Testis (tissue), 3 donors: ENCODE results near the gene C13orf46. TPM values are rescaled to one million over a fixed set of nuclear protein-coding genes. Genes with fewer than 3 reads are reported as not detected.

Experiments used
- DNase-seq: peaks from one replicate; pipeline ENCODE4 v3.0.0-alpha.2; 2019
- H3K27ac ChIP-seq, 2 donors: fragments of 200-600 bp; sonication (generic); one replicate each; pipeline ENCODE4 v1.5.1; 2019
- H3K27me3 ChIP-seq: fragments of 200-600 bp; sonication (generic); one replicate; pipeline ENCODE4 v1.5.1; 2019
- H3K36me3 ChIP-seq: fragments of 200-600 bp; sonication (generic); one replicate; pipeline ENCODE4 v1.5.1; 2017; ENCODE audit warnings: low read depth; ENCODE audit errors: missing control alignments
- H3K4me1 ChIP-seq: fragments of 200-600 bp; sonication (generic); one replicate; pipeline ENCODE4 v1.5.1; 2019
- H3K4me3 ChIP-seq, 2 donors: fragments of 200-600 bp; sonication (generic); one replicate each; pipeline ENCODE4 v1.5.1; 2017 to 2019
- H3K9me3 ChIP-seq: fragments of 200-600 bp; sonication (generic); one replicate; pipeline ENCODE4 v1.5.1; 2017
- CTCF ChIP-seq, 3 experiments: fragments of 450-650 bp in 2 of 3; fragments of 200-600 bp in 1 of 3; sonication (generic) in 1 of 3; IDR thresholded peaks; one replicate each; pipeline ENCODE4 v1.5.1; 2016 to 2019; ENCODE audit warnings: antibody characterized with exemption in 3 of 3, mild to moderate bottlenecking in 2 of 3, moderate library complexity in 1 of 3
- POLR2A ChIP-seq: fragments of 450-650 bp; IDR thresholded peaks from one replicate; pipeline ENCODE4 v1.6.1; 2017; ENCODE audit warnings: antibody characterized with exemption, mild to moderate bottlenecking, moderate library complexity
- WGBS, 2 donors: methylation state at CpG; one replicate each; pipeline ENCODE4 v1.1.5; 2018; 5-methylcytosine and 5-hydroxymethylcytosine counted together
- intact Hi-C: fragments of 100-400 bp; cut with DNase I; formaldehyde crosslinking; loops from one replicate; pipeline ENCODE4 v1.15.1; 2023; ENCODE audit warnings: low total_unique reads
- polyA plus RNA-seq: library from polyadenylated mRNA; stranded (reverse); fragments of 350-450 nt; fragmentation: Illumina TruSeq; extraction: RNeasy Lipid Tissue Mini Kit (QIAGEN cat#74804); gene quantifications from one replicate; pipeline ENCODE4 v1.2.3, GENCODE V29; 2014; ENCODE audit warnings: low read depth, low replicate concordance; ENCODE audit not compliant: insufficient read depth
- total RNA-seq, 2 donors: library from RNA; depleted of rRNA; stranded (reverse); fragments of >200 nt; gene quantifications; one replicate each; pipeline ENCODE4 v1.2.3, GENCODE V29; 2016

C13orf46 gene
- total and polyA plus RNA-seq, 3 donors from 2014 or later: 2.9 to 28.4 (median 5.5) TPM

- no peak for TF ChIP-seq CTCF (IDR thresholded peaks at IDR 0.05)
- no peak for TF ChIP-seq POLR2A
- no peak overlapping the region for H3K4me3 ChIP-seq
- H3K27me3 ChIP-seq: no peaks in the 10 kb centered on the region
- H3K9me3 ChIP-seq: no peaks in the 10 kb centered on the region
- WGBS, 2 donors: 91 to 97% methylated on average over 12 of the region's 12 CpGs
- no peaks in the 10 kb centered on the region for H3K4me1 ChIP-seq
- no peak for DNase-seq
- intact Hi-C loops: no loop called here
- no peaks in the 10 kb centered on the region for H3K36me3 ChIP-seq
- no peak overlapping the region for H3K27ac ChIP-seq
Observed at GRCh38 chr13:113980489-113981064, 6.7 kb upstream of the C13orf46 start.

- Histone ChIP-seq H3K36me3 (no peaks in the 10 kb centered on the region), H3K27me3 (no peaks in the 10 kb centered on the region), H3K4me3 (no peak overlapping the region), H3K27ac (no peak overlapping the region), H3K9me3 (no peaks in the 10 kb centered on the region), H3K4me1 (no peaks in the 10 kb centered on the region)
- WGBS, 2 donors: 82 to 88% methylated on average over 19 to 20 of the region's 20 CpGs
- TF ChIP-seq POLR2A (no peak), CTCF (IDR thresholded peaks at IDR 0.05) (no peak)
- DNase-seq: no peak
- intact Hi-C loops: no loop called here
Observed at GRCh38 chr13:113979791-113980471, 6.1 kb upstream of the C13orf46 start.

GRCh38 chr13:113978741-113979481, 5.0 kb upstream of the C13orf46 start:
- H3K4me3 ChIP-seq: no peak overlapping the region
- no peaks in the 10 kb centered on the region for H3K4me1 ChIP-seq
- no peak overlapping the region for H3K27ac ChIP-seq
- DNase-seq: no peak
- WGBS, 2 donors: 90 to 94% methylated on average over 24 to 41 of the region's 41 CpGs
- intact Hi-C loops: no loop called here
- H3K36me3 ChIP-seq: no peaks in the 10 kb centered on the region
- no peaks in the 10 kb centered on the region for H3K9me3 ChIP-seq
- H3K27me3 ChIP-seq: no peaks in the 10 kb centered on the region
- TF ChIP-seq POLR2A (no peak), CTCF (IDR thresholded peaks at IDR 0.05) (no peak)

- intact Hi-C loops: no loop called here
- H3K4me3 ChIP-seq: no peak overlapping the region
- no peak overlapping the region for H3K27ac ChIP-seq
Observed at GRCh38 chr13:113977976-113978375, 4.1 kb upstream of the C13orf46 start.

More at GRCh38 chr13:113977976-113978375, 4.1 kb upstream of the C13orf46 start:
- Histone ChIP-seq H3K9me3 (no peaks in the 10 kb centered on the region), H3K27me3 (no peaks in the 10 kb centered on the region), H3K36me3 (no peaks in the 10 kb centered on the region), H3K4me1 (no peaks in the 10 kb centered on the region)
- DNase-seq: no peak
- TF ChIP-seq CTCF (IDR thresholded peaks at IDR 0.05): no peak
- WGBS, 2 donors: 74 to 84% methylated on average over 13 of the region's 13 CpGs
